HCT116 (cell line): ENCODE results near the gene IL36B. TPM values are rescaled to one million over a fixed set of nuclear protein-coding genes. Genes with fewer than 3 reads are reported as not detected.

ENCODE experiments used
- ATAC-seq: fragments of 200-7000 bp; cut with Tn5 transposase; 2 replicates; pipeline ENCODE4 v1.9.1; 2020; ENCODE audit warnings: mild to moderate bottlenecking, moderate library complexity
- BruUV-seq: library from RNA; stranded (reverse); fragments of 400-500 nt; replicated peaks from 2 replicates; lab custom pipeline; 2021; lab: Mats Ljungman, UMichigan
- CTCF ChIA-PET: fragments of 300-600 bp; sonication (Branson Sonifier 250); formaldehyde crosslinking; loops from one replicate; lab custom pipeline; 2021; ENCODE audit warnings: antibody characterized with exemption; lab: Charles Lee
- POLR2A ChIA-PET: fragments of 300-600, 350-600 bp; sonication (Branson Sonifier 250); formaldehyde crosslinking; loops from one replicate; lab custom pipeline; 2021; ENCODE audit warnings: antibody characterized with exemption; lab: Charles Lee
- RAD21 ChIA-PET, 2 experiments: fragments of 300-600 bp; sonication (Branson Sonifier 250); formaldehyde crosslinking; loops; one replicate each; lab custom pipeline; 2023; ENCODE audit warnings: low total read pairs in 2 of 2; ENCODE audit not compliant: uncharacterized antibody in 2 of 2, unreplicated experiment in 2 of 2, low non-redundant PET in 1 of 2; lab: Charles Lee
- DNase-seq: peaks from one replicate; pipeline ENCODE4 v3.0.0-alpha.2; 2010; ENCODE audit warnings: low read depth, low spot score
- H2AFZ ChIP-seq: fragments of 200-600 bp; shearing (Covaris generic), sonication (generic); 2 replicates; pipeline ENCODE4 v1.6.1; 2017; ENCODE audit warnings: low read depth, mixed run types, mixed read lengths, antibody characterized with exemption, low read length; ENCODE audit not compliant: poor library complexity, severe bottlenecking
- H3K27ac ChIP-seq: 2 replicates; pipeline ENCODE4 v1.5.1; 2012; ENCODE audit warnings: low read depth, low read length
- H3K27me3 ChIP-seq: fragments of 200-600 bp; sonication (generic); 2 replicates; pipeline ENCODE4 v1.6.1; 2016; ENCODE audit warnings: mixed run types, low read length, mixed read lengths; ENCODE audit not compliant: insufficient read depth
- H3K36me3 ChIP-seq, 2 experiments: fragments of 200-500 bp in 1 of 2; fragments of 200-600 bp in 1 of 2; sonication (Bioruptor generic) in 1 of 2; sonication (generic) in 1 of 2; 2 replicates each; pipeline versions ENCODE4 v1.5.1 to v1.6.1; 2014 to 2016; ENCODE audit warnings: low read length in 2 of 2, inconsistent platforms in 1 of 2, mixed read lengths in 1 of 2, mixed run types in 1 of 2; ENCODE audit not compliant: insufficient read depth in 2 of 2, control insufficient read depth in 1 of 2
- H3K4me1 ChIP-seq, 2 experiments: fragments of 200-600 bp in 1 of 2; sonication (generic) in 1 of 2; 2 replicates each; pipeline versions ENCODE4 v1.5.1 to v1.6.1; 2012 to 2017; ENCODE audit warnings: low read length in 2 of 2, inconsistent platforms in 1 of 2, mild to moderate bottlenecking in 1 of 2, mixed read lengths in 1 of 2, mixed run types in 1 of 2, moderate library complexity in 1 of 2; ENCODE audit not compliant: insufficient read depth in 2 of 2, control insufficient read depth in 1 of 2
- H3K4me2 ChIP-seq: fragments of 200-600 bp; sonication (generic); 2 replicates; pipeline ENCODE4 v1.6.1; 2017; ENCODE audit warnings: mixed run types, low read length, mixed read lengths
- H3K4me3 ChIP-seq, 2 experiments: fragments of 200-600 bp in 1 of 2; sonication (generic) in 1 of 2; replicated peaks in 1 of 2; 2 replicates each; pipeline ENCODE4 v1.5.1; 2011 to 2016; ENCODE audit warnings: low read length in 2 of 2, control low read depth in 1 of 2, low read depth in 1 of 2, mild to moderate bottlenecking in 1 of 2, mixed read lengths in 1 of 2, mixed run types in 1 of 2
- H3K79me2 ChIP-seq: fragments of 200-600 bp; sonication (generic); 2 replicates; pipeline ENCODE4 v1.6.1; 2017; ENCODE audit warnings: mild to moderate bottlenecking, mixed run types, low read length, moderate library complexity, mixed read lengths; ENCODE audit not compliant: insufficient read depth
- H3K9ac ChIP-seq: fragments of 200-600 bp; sonication (generic); 2 replicates; pipeline ENCODE4 v1.6.1; 2016; ENCODE audit warnings: low read length, mixed read lengths
- H3K9me2 ChIP-seq: fragments of 200-600 bp; sonication (generic), shearing (Covaris generic); 2 replicates; pipeline ENCODE4 v1.6.1; 2017; ENCODE audit warnings: mixed run types, mild to moderate bottlenecking, moderate library complexity; ENCODE audit not compliant: insufficient read depth
- H3K9me3 ChIP-seq, 2 experiments: fragments of 200-500 bp in 1 of 2; fragments of 200-600 bp in 1 of 2; sonication (Bioruptor generic) in 1 of 2; sonication (generic) in 1 of 2; 2 replicates each; pipeline ENCODE4 v1.6.1; 2014 to 2017; ENCODE audit warnings: low read length in 2 of 2, mixed read lengths in 2 of 2, inconsistent platforms in 1 of 2, low read depth in 1 of 2, mild to moderate bottlenecking in 1 of 2, mixed run types in 1 of 2, moderate library complexity in 1 of 2; ENCODE audit not compliant: control insufficient read depth in 1 of 2, insufficient read depth in 1 of 2
- H4K20me1 ChIP-seq: fragments of 200-600 bp; sonication (generic), shearing (Covaris generic); 2 replicates; pipeline ENCODE4 v1.6.1; 2017; ENCODE audit warnings: mixed run types, mild to moderate bottlenecking, moderate library complexity; ENCODE audit not compliant: insufficient read depth
- CBX3 ChIP-seq: IDR thresholded peaks from 2 replicates; pipeline ENCODE4 v1.6.1; 2012; ENCODE audit warnings: low read depth
- ELF1 ChIP-seq: IDR thresholded peaks from 2 replicates; pipeline ENCODE4 v1.6.1; 2012; ENCODE audit warnings: low read depth, borderline replicate concordance
- TCF7L2 ChIP-seq: IDR thresholded peaks from 2 replicates; pipeline ENCODE4 v1.7.0; 2011; ENCODE audit warnings: borderline replicate concordance, inconsistent platforms; ENCODE audit not compliant: insufficient read depth, insufficient read length; ENCODE audit errors: extremely low read depth
- ZNF274 ChIP-seq: fragments of 200-500 bp; sonication (Bioruptor generic); IDR thresholded peaks from 2 replicates; pipeline ENCODE4 v1.6.1; 2014; ENCODE audit warnings: mild to moderate bottlenecking, low read depth, low read length, inconsistent platforms
- intact Hi-C: fragments of 100-400 bp; cut with micrococcal nuclease; formaldehyde crosslinking; loops from 2 replicates; pipeline ENCODE4 v1.10.0; 2022
- total RNA-seq: library from RNA; stranded (reverse); gene quantifications from one replicate; pipeline ENCODE4 v1.2.1, GENCODE V29; 2021; ENCODE audit not compliant: unreplicated experiment

The IL36B gene
- total RNA-seq, 1 experiment from 2014 or later: not detected

DNA sequence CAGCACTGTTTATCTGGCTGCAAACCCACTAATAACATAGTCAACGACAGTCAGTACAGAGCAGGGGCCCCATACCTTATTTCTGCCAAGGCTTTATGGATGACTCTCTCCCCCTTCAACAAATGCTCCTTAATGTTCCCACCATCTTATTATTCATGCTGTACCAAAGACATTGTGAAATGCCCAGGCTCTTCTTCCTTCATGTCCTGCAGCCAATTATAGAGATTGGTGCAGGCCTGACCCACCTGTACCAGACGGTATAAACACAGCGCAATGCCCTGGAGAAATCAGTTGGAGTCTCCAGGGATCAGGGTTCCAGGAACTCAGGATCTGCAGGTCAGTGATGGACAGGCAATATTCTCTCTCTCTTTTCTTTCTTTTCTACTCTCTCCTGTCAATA, 15.0 kb upstream of the IL36B start, which contains the start of gene IL1F10:
Gene IL1F10 (plus strand): TSS at position 290 of the 400 bp plus-strand sequence. CDS start 4,769 bp downstream, outside the sequence.
- no peak within 1 kb of the TSS for H3K4me3 ChIP-seq

DNA sequence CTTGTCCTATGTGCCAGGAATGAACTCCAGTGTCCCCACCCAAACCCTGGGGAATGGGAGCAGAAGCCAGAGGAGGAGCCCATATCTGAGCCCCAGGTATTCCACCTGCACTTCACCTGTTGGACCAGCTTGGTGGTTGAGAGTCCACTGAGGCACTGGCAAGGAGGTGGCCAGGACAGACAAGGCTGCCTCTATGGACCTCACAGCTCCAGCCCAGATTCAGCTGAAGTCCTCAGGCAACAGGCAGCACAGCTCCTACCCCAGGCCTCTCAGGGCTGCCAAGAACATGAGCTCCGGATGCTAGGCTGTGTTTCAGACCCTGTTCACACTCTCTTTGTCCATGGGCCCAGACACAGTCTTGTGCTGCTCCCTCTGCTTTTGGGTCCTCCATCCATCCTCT, 12.2 kb upstream of the IL36B start:
- Histone ChIP-seq H3K27me3 (no peaks in the 10 kb centered on the region), H3K9me3 (no peaks in the 10 kb centered on the region)
- no peak for ATAC-seq
- TF ChIP-seq ELF1: no peak
- TF ChIP-seq, all 23 proteins: peak for 0
- H3K79me2 ChIP-seq: no peaks in the 10 kb centered on the region
- no peak overlapping the region for H2AFZ ChIP-seq
- H4K20me1 ChIP-seq: no peaks in the 10 kb centered on the region
- no peak overlapping the region for H3K27ac ChIP-seq
- H3K36me3 ChIP-seq: no peaks in the 10 kb centered on the region
- BruUV-seq: no TSS peak
- H3K4me3 ChIP-seq: no peak overlapping the region
- peaks cover 0 to 6% of the 10 kb centered on the region in 2 experiments; a peak in 2 of 4 replicates for H3K4me1 ChIP-seq
- no peaks in the 10 kb centered on the region for H3K9me2 ChIP-seq
- no peak overlapping the region for H3K9ac ChIP-seq
- RAD21 ChIA-PET: no interaction called here
- intact Hi-C loops: no loop called here
- DNase-seq: no peak
- no peak overlapping the region for H3K4me2 ChIP-seq
- POLR2A ChIA-PET: no interaction called here
- CTCF ChIA-PET: interaction anchor here (0.9 kb wide), 1 partner anchor 16 kb away, joined by 3 read pairs; no protein-coding TSS in a partner anchor

More for the DNA sequence above, 15.0 kb upstream of the IL36B start, which contains the start of gene IL1F10:
- H3K36me3 ChIP-seq: no peaks in the 10 kb centered on the region
- H3K9me3 ChIP-seq: no peaks in the 10 kb centered on the region
- no peak within 1 kb of the TSS for H3K27ac ChIP-seq
- CTCF ChIA-PET: interaction anchor here (1.2 kb wide), 1 partner anchor 10 kb away, joined by 5 read pairs; no protein-coding TSS in a partner anchor
- H3K9ac ChIP-seq: no peak within 1 kb of the TSS
- RAD21 ChIA-PET: no interaction called here
- no peaks in the 10 kb centered on the region for H3K79me2 ChIP-seq
- no TSS peak for BruUV-seq
- POLR2A ChIA-PET: no interaction called here
- ATAC-seq (no peak), DNase-seq (no peak)
- TF ChIP-seq TCF7L2 (no peak), CBX3 (no peak), ZNF274 (no peak)
- intact Hi-C loops: no loop called here
- H4K20me1 ChIP-seq: no peaks in the 10 kb centered on the region
- no peaks in the 10 kb centered on the region for H3K9me2 ChIP-seq
- H3K27me3 ChIP-seq: no peaks in the 10 kb centered on the region
- H2AFZ ChIP-seq: no peak within 1 kb of the TSS
- no peak within 1 kb of the TSS for H3K4me2 ChIP-seq
- H3K4me1 ChIP-seq: peaks cover 0 to 6% of the 10 kb centered on the region in 2 experiments; a peak in 2 of 4 replicates
